Stimulated activated CD4-positive, alpha-beta T cell treated with anti-CD3 and anti-CD28 coated beads, Interleukin-1b, Interleukin-23, amount 100 ng/mL, for 48 hours (primary cell): ENCODE measurements around the gene SLC43A3.
A peak's percentile ranks its signal among the peaks of the same experiment; 100 is the strongest.
"Not testable (repeated sequence)": the region's sequence is repeated elsewhere in the genome, so short reads cannot be mapped to it uniquely, and the experiment has no call there.

Experiments used
- DNase-seq: peaks from one replicate; pipeline ENCODE4 v3.0.0-alpha.2; 2020

Gene SLC43A3

GRCh38 chr11:57459164-57460021 is 32.5 kb upstream of the SLC43A3 start:
- DNase-seq: peak; percentile 18

- DNase-seq: peak; percentile 53
These were observed 31.7 kb upstream of the SLC43A3 start for GRCh38 chr11:57458410-57459163.

- no peak for DNase-seq
These were observed 31.1 kb upstream of the SLC43A3 start for GRCh38 chr11:57458060-57458409.

- no peak for DNase-seq
These were observed 30.7 kb upstream of the SLC43A3 start for GRCh38 chr11:57457643-57458023.

GRCh38 chr11:57456960-57457642 is 30.2 kb upstream of the SLC43A3 start:
- peak; percentile 73 for DNase-seq

GRCh38 chr11:57453543-57454177 is 26.7 kb upstream of the SLC43A3 start:
- no peak for DNase-seq

GRCh38 chr11:57446055-57446454 is 19.1 kb upstream of the SLC43A3 start:
- no peak for DNase-seq

GRCh38 chr11:57445122-57445394 is 18.1 kb upstream of the SLC43A3 start:
- not testable (repeated sequence) for DNase-seq

GRCh38 chr11:57444362-57445121 is 17.6 kb upstream of the SLC43A3 start:
- DNase-seq: no peak

GRCh38 chr11:57440744-57441414 is 14.0 kb upstream of the SLC43A3 start:
- no peak for DNase-seq

- no peak for DNase-seq
These were observed 12.9 kb upstream of the SLC43A3 start for GRCh38 chr11:57439786-57440185.

GRCh38 chr11:57438345-57439285 is 11.7 kb upstream of the SLC43A3 start:
- no peak for DNase-seq

- no peak for DNase-seq
These were observed 9.1 kb upstream of the SLC43A3 start for GRCh38 chr11:57436031-57436430.

GRCh38 chr11:57434640-57435546 is 8.0 kb upstream of the SLC43A3 start:
- DNase-seq: no peak

GRCh38 chr11:57432714-57433163 is 5.8 kb upstream of the SLC43A3 start:
- DNase-seq: peak; percentile 17

- DNase-seq: no peak
These were observed 5.2 kb upstream of the SLC43A3 start for GRCh38 chr11:57432149-57432561.

- DNase-seq: no peak
These were observed 4.0 kb upstream of the SLC43A3 start for GRCh38 chr11:57430952-57431351.

- no peak for DNase-seq
These were observed 3.0 kb upstream of the SLC43A3 start for GRCh38 chr11:57429946-57430345.

GRCh38 chr11:57428643-57429042 is 1.7 kb upstream of the SLC43A3 start:
- no peak for DNase-seq

GRCh38 chr11:57427727-57428082 is 784 bp upstream of the SLC43A3 start:
- DNase-seq: no peak
